PFSK-1 (cell line): Measurements from ENCODE around the gene LAMB4.

Experiments used
- FOXP2 ChIP-seq: optimal IDR thresholded peaks from 2 replicates; pipeline ENCODE3; 2011; ENCODE audit warnings: borderline replicate concordance, control low read depth, inconsistent platforms; ENCODE audit not compliant: insufficient read depth; ENCODE audit errors: extremely low read length, extremely low read depth
- POLR2AphosphoS5 ChIP-seq: IDR thresholded peaks from 2 replicates; pipeline ENCODE4 v1.6.1; 2012; ENCODE audit warnings: low read depth, mild to moderate bottlenecking, control low read depth, low read length, moderate library complexity
- SIN3A ChIP-seq: IDR thresholded peaks from 2 replicates; pipeline ENCODE4 v1.6.1; 2012; ENCODE audit warnings: mild to moderate bottlenecking, low read length, moderate library complexity, borderline replicate concordance; ENCODE audit not compliant: insufficient read depth
- TAF1 ChIP-seq: IDR thresholded peaks from 2 replicates; pipeline ENCODE4 v1.6.1; 2012; ENCODE audit warnings: low read length, control low read depth, borderline replicate concordance; ENCODE audit not compliant: insufficient read depth
- TF ChIP-seq, protein P1 (sequence below), 2 experiments: IDR thresholded peaks; 2 replicates each; pipeline versions ENCODE4 v1.6.1 to v1.8.0; 2011 to 2012; ENCODE audit warnings: low read depth in 2 of 2, low read length in 2 of 2, control low read depth in 1 of 2, inconsistent platforms in 1 of 2, mild to moderate bottlenecking in 1 of 2, moderate library complexity in 1 of 2; ENCODE audit not compliant: insufficient read depth in 1 of 2

LAMB4 gene

DNA sequence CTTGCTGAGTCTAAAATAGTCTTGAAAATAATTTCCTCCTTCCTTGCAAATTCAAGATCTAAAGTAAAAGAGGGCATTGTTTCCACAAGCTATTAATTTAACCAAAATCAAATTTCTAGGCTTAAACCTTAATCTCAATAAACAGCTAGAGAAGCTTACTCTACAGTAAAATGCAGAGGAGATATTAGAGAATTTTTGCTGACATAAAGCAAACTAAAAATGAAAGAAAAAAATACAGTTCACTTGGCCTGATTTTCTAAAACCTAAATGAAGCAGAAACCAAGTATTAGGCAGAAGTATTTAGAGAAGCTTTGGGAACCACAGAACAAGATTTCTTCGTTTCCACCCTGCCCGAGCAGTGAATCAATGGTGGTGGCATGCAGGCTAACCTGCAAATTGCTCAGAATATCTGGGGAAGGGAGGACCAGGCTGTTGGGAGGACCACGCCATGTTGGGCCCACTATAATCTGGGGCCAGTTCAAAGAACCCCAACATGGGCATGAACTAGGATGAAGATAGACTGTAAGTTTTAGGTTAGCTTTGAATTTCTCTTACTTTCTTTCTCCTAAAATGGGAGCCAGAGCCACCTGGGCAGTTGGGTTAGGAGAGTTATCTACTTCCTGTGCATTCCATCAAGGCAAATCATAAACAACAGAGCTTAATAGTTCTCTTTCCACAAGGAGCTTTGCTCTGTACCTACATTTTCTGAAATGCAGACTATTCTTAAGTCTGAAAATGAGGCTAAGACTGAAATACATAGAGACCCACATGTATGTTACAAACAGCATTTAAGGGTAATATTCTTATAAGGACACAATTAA lies 131.3 kb downstream of the LAMB4 start:
- TF ChIP-seq FOXP2 = no peak
- TF ChIP-seq, protein P1, sequence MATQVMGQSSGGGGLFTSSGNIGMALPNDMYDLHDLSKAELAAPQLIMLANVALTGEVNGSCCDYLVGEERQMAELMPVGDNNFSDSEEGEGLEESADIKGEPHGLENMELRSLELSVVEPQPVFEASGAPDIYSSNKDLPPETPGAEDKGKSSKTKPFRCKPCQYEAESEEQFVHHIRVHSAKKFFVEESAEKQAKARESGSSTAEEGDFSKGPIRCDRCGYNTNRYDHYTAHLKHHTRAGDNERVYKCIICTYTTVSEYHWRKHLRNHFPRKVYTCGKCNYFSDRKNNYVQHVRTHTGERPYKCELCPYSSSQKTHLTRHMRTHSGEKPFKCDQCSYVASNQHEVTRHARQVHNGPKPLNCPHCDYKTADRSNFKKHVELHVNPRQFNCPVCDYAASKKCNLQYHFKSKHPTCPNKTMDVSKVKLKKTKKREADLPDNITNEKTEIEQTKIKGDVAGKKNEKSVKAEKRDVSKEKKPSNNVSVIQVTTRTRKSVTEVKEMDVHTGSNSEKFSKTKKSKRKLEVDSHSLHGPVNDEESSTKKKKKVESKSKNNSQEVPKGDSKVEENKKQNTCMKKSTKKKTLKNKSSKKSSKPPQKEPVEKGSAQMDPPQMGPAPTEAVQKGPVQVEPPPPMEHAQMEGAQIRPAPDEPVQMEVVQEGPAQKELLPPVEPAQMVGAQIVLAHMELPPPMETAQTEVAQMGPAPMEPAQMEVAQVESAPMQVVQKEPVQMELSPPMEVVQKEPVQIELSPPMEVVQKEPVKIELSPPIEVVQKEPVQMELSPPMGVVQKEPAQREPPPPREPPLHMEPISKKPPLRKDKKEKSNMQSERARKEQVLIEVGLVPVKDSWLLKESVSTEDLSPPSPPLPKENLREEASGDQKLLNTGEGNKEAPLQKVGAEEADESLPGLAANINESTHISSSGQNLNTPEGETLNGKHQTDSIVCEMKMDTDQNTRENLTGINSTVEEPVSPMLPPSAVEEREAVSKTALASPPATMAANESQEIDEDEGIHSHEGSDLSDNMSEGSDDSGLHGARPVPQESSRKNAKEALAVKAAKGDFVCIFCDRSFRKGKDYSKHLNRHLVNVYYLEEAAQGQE (IDR thresholded peaks at IDR 0.05; ENCODE audit: insufficient read depth in 1 of 2, low read depth in 2 of 2, low read length in 2 of 2) = no peak
- no peak for TF ChIP-seq POLR2AphosphoS5
- no peak for TF ChIP-seq TAF1
- no peak for TF ChIP-seq SIN3A

DNA sequence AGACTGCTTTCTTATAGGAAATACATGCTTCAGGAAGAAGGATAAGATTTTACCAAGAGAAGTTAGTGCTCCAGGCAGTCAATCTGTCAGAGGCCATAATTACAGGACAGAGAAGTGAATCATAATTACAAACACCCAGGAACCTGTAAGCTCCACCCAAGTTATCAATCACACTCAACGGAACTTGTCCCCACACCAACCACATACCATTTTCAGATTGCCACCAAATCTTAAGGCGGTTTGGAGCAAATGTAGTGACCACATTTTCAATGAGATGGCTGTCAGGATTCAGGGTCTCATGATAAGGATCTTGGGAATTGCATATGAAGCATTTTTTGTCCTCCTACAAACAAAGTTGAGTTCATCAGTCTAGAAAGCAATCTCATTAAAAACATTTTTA lies 132.0 kb downstream of the LAMB4 start:
- no peak for TF ChIP-seq POLR2AphosphoS5
- TF ChIP-seq SIN3A = no peak
- TF ChIP-seq, protein P1 (IDR thresholded peaks at IDR 0.05; ENCODE audit: insufficient read depth in 1 of 2, low read depth in 2 of 2, low read length in 2 of 2) = no peak
- no peak for TF ChIP-seq TAF1
- no peak for TF ChIP-seq FOXP2

DNA sequence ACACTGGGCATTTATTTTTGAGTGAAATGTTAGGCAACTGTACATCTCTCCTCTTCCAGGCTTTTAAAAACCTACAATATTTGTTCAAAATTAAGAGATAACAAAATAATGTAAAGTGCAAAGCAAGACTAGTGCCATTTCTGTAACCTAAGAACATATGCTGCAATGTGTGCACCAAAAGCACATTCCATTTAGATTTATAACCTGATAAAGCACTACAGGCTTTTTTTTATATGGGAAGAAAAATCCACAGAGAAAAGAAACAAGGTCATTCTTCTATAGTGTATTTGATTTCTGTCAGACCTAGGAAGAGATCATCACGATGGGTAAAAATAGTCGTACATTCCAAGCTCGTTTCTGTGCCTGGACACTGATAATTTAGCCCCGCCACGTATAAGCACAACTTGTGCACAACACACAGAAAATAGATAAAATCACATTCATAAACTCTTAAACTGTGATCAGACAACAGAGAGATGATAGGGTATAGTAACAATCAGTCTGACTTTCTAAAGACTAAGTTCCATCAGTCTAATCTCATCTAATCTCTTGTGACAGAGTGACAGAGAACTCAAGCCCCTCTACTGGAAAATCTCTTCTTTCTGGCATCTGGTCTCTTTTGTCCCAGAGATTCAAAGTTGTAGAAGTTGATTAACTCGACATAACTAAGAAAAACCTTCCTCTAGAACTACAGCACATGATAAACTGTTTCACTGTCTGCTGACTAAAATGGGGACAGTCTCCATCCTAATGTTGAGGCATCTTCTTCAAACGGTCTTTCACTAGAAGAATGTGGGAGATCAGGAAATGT lies 133.9 kb downstream of the LAMB4 start:
- TF ChIP-seq TAF1 (no peak), POLR2AphosphoS5 (no peak), FOXP2 (no peak), SIN3A (no peak)
- TF ChIP-seq, protein P1 (IDR thresholded peaks at IDR 0.05; ENCODE audit: insufficient read depth in 1 of 2, low read depth in 2 of 2, low read length in 2 of 2) = no peak

DNA sequence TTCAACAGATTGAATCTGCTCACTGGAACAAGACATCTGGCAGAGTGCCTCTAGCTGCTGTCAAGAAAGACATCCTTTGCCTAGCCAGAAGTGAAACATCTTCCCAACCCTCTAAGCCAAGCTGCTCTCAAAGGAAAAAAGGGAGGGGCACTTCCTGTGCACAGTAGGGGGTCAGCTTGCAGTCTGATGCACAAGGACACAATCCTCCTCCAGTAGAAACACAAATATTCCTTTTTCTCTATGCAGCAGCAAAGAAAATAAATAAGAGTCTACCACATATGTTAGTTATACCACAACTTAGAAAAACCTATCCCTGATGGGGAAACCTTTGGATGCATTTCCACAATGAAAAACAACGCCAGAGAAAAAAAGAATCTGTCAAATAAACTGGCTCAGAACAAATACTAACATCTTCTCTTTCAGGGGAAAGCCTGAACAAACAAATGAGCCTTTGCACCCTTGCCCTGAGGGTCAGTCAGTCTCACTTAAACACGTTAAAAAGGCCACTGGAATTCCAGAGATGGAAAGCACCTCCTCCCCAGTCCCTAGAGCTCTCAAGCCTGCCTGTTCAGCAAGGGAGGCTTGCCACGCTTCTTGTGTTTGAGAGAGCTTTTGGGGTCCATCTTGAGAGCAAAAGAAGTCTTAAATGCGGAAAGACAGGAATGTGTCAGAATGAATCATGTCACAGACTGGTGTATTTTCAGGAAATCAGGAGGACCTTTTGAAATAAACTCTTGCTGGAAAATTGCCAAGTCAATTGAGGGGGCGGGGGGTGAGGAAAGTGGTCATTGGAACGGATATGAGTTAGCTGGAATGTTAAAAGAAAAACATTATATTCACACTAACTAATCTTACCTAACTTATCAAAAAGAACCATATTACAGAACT lies 134.7 kb downstream of the LAMB4 start:
- 0 out of 2 replicates have a peak, but pooled peaks have one; percentile 33 for TF ChIP-seq TAF1
- TF ChIP-seq SIN3A = no peak
- no peak for TF ChIP-seq POLR2AphosphoS5
